ENCODE data around the gene PRICKLE1. TPM values are rescaled to one million over a fixed set of nuclear protein-coding genes. Genes with fewer than 3 reads are reported as not detected.

PRICKLE1 gene
- total and polyA plus RNA-seq, 2 donors (not counting 3 experiments of a cell fraction or from before 2014, with no cell fraction given), result 34.3 to 86.0 TPM

GRCh38 chr12:42550800-42551199 lies 38.7 kb downstream of the PRICKLE1 start:
- dilution Hi-C loops (cut with MboI; ENCODE audit: extremely low pct_ligation_motif_present, low sequenced_read_pairs), result no loop called here
- H3K9me3 ChIP-seq (replicated peaks; ENCODE audit: control insufficient read depth, insufficient read depth, low read length), result no peaks in the 10 kb centered on the region
- no peak overlapping the region for H3K27ac ChIP-seq (ENCODE audit: insufficient read depth, low read depth, low read length)
- H2AFZ ChIP-seq (ENCODE audit: low read depth, low read length), result no peak overlapping the region
- H3K4me3 ChIP-seq (replicated peaks in 1 of 3; ENCODE audit: insufficient read depth in 1 of 3, low read depth in 1 of 3, low read length in 3 of 3), result no peak overlapping the region
- no peaks in the 10 kb centered on the region for H3K27me3 ChIP-seq (ENCODE audit: control insufficient read depth in 2 of 2, insufficient read depth in 2 of 2, low read length in 2 of 2)
- H3K4me2 ChIP-seq (ENCODE audit: insufficient read depth, low read length), result no peak overlapping the region
- H3K9me1 ChIP-seq (replicated peaks; ENCODE audit: control insufficient read depth, extremely low read depth, insufficient read depth, low read length), result no peaks in the 10 kb centered on the region
- CTCF ChIA-PET, result interaction anchor here (1.0 to 2.2 kb wide), 2 partner anchors 731 to 788 kb away, joined by 3 to 7 read pairs; no protein-coding TSS in a partner anchor
- peaks cover 9 to 19% of the 10 kb centered on the region in 2 experiments for H3K36me3 ChIP-seq (ENCODE audit: control insufficient read depth in 2 of 2, extremely low read depth in 1 of 2, insufficient read depth in 2 of 2, low read length in 2 of 2)
- no peak for DNase-seq (ENCODE audit: low read depth, low spot score)
- TF ChIP-seq GATA2 (IDR thresholded peaks at IDR 0.05; ENCODE audit: insufficient read depth, insufficient read length, low read depth, low read length) (no peak), POLR2A (IDR thresholded peaks at IDR 0.05; ENCODE audit: low read depth, low read length) (no peak), POLR2AphosphoS5 (IDR thresholded peaks at IDR 0.05; ENCODE audit: insufficient read depth, low read depth, low read length) (no peak), EZH2 (IDR thresholded peaks at IDR 0.05; ENCODE audit: borderline replicate concordance, low read depth, low read length, severe bottlenecking) (no peak), FOS (IDR thresholded peaks at IDR 0.05; ENCODE audit: borderline replicate concordance, insufficient read depth, low read length) (no peak), JUN (IDR thresholded peaks at IDR 0.05; ENCODE audit: borderline replicate concordance, insufficient read depth, insufficient read length, low read depth) (no peak), MYC (IDR thresholded peaks at IDR 0.05; ENCODE audit: low read depth, low read length) (no peak), CTCF (IDR thresholded peaks at IDR 0.05; ENCODE audit: extremely low read depth in 1 of 2, insufficient read depth in 1 of 2, low read depth in 1 of 2, low read length in 2 of 2) (no peak), MAX (IDR thresholded peaks at IDR 0.05; ENCODE audit: insufficient read depth, insufficient read length) (no peak)
- peaks cover 7% of the 10 kb centered on the region for H4K20me1 ChIP-seq (replicated peaks; ENCODE audit: control insufficient read depth, extremely low read depth, insufficient read depth, low read length)
- H3K9ac ChIP-seq (replicated peaks; ENCODE audit: extremely low read depth, insufficient read depth, low read length), result no peak overlapping the region
- intact Hi-C loops (cut with micrococcal nuclease), result no loop called here
- peaks cover 60% of the 10 kb centered on the region for H3K79me2 ChIP-seq (ENCODE audit: control insufficient read depth, insufficient read depth, low read length)
- no peak for FAIRE-seq
- POLR2A ChIA-PET, result no interaction called here
- no TSS peak for BruUV-seq (replicated peaks)
- no peaks in the 10 kb centered on the region for H3K4me1 ChIP-seq (ENCODE audit: control insufficient read depth, extremely low read depth, insufficient read depth, low read length)

All from endothelial cell of umbilical vein (primary cell).